ENCODE measurements around the gene PTPRQ.

DNA sequence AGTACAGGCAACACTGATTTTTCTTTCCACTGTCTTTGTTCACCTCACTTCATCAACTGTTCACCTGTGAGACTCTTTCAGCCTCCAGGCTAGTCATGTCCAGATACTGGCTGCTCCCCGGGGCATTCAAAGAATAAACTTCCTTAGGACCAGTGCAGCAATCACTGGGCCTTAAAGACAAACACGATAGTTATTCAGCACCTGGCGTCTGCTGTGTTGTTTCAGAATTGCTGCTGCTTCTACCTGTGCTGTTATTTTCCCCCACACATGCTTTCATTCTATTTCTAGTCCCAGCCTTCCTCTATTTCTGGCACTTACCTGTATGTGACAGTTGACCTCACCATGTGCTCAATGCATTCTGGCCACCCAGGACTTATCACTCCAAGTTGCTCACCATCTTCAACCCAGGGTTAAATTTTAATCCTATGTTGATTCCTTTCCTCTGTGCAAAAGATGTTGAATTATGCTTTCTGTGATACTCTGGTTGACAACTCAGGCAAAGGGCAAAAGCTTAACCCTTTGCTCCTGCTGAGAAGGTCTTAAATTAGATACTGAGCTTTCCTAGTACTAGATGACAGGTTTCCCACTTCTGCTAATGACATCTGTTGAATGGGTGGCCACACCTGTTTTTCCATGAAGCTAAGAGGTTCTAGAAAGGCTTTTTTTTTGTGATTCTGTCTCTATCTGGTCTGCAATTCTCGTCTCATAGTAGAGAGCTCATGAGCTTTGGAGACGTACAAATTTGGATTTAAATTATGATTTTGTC lies 41.4 kb downstream of the PTPRQ start:
- TF ChIP-seq, protein P1, sequence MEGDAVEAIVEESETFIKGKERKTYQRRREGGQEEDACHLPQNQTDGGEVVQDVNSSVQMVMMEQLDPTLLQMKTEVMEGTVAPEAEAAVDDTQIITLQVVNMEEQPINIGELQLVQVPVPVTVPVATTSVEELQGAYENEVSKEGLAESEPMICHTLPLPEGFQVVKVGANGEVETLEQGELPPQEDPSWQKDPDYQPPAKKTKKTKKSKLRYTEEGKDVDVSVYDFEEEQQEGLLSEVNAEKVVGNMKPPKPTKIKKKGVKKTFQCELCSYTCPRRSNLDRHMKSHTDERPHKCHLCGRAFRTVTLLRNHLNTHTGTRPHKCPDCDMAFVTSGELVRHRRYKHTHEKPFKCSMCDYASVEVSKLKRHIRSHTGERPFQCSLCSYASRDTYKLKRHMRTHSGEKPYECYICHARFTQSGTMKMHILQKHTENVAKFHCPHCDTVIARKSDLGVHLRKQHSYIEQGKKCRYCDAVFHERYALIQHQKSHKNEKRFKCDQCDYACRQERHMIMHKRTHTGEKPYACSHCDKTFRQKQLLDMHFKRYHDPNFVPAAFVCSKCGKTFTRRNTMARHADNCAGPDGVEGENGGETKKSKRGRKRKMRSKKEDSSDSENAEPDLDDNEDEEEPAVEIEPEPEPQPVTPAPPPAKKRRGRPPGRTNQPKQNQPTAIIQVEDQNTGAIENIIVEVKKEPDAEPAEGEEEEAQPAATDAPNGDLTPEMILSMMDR (IDR thresholded peaks at IDR 0.05): no peak
- TF ChIP-seq POLR2A (IDR thresholded peaks at IDR 0.05): no peak

All from right lobe of liver (tissue), 4 donors.